Stomach (tissue), 9 donors: Measurements from ENCODE around the gene PXYLP1. TPM values are rescaled to one million over a fixed set of nuclear protein-coding genes. Genes with fewer than 3 reads are reported as not detected.

Experiments used
- DNase-seq, 2 donors: peaks; one replicate each; pipeline versions ENCODE4 v3.0.0 to v3.0.0-alpha.2; 2013 to 2019
- H3K27ac ChIP-seq, 5 donors: fragments of 200-600 bp in 4 of 5; sonication (generic) in 4 of 5; one replicate each; pipeline ENCODE4 v1.5.1; 2013 to 2019; ENCODE audit warnings: mild to moderate bottlenecking in 1 of 5, moderate library complexity in 1 of 5
- H3K27me3 ChIP-seq, 3 donors: fragments of 200-600 bp; sonication (generic); one replicate each; pipeline ENCODE4 v1.5.1; 2017 to 2019; ENCODE audit warnings: mixed run types in 1 of 3
- H3K36me3 ChIP-seq, 4 donors: fragments of 200-600 bp; sonication (generic); 1 replicate in 3 of 4; 2 replicates in 1 of 4; pipeline ENCODE4 v1.5.1; 2016 to 2019
- H3K4me1 ChIP-seq, 4 donors: fragments of 200-600 bp; sonication (generic); one replicate each; pipeline ENCODE4 v1.5.1; 2016 to 2019
- H3K4me3 ChIP-seq, 4 donors: fragments of 200-600 bp; sonication (generic) in 3 of 4; one replicate each; pipeline ENCODE4 v1.5.1; 2016 to 2019; ENCODE audit warnings: mild to moderate bottlenecking in 1 of 4
- H3K9me3 ChIP-seq, 4 donors: fragments of 200-600 bp; sonication (generic); one replicate each; pipeline ENCODE4 v1.5.1; 2016 to 2019
- EP300 ChIP-seq: sonication (generic); formaldehyde crosslinking; IDR thresholded peaks from one replicate; pipeline ENCODE4 v1.6.1; 2017; ENCODE audit warnings: antibody characterized with exemption
- POLR2A ChIP-seq, 4 donors: fragments of 450-650 bp; IDR thresholded peaks; one replicate each; pipeline ENCODE4 v1.6.1; 2016; ENCODE audit warnings: antibody characterized with exemption in 4 of 4, control low read depth in 2 of 4, mild to moderate bottlenecking in 1 of 4, moderate library complexity in 1 of 4
- POLR2AphosphoS5 ChIP-seq, 3 donors: sonication (generic); formaldehyde crosslinking; IDR thresholded peaks; one replicate each; pipeline ENCODE4 v1.6.1; 2016; ENCODE audit warnings: antibody characterized with exemption in 3 of 3
- WGBS, 5 donors: extraction: QIAGEN DNeasy Blood & Tissue Kit in 3 of 5; methylation state at CpG; one replicate each; pipeline versions ENCODE4 v1.1.5 to v1.1.7; 2013 to 2018; 5-methylcytosine and 5-hydroxymethylcytosine counted together
- intact Hi-C: fragments of 100-400 bp; cut with DNase I; formaldehyde crosslinking; loops from one replicate; pipeline ENCODE4 v1.15.1; 2023; ENCODE audit warnings: low total_unique reads
- polyA plus RNA-seq, 3 donors: library from polyadenylated mRNA; stranded (reverse); fragments of 200-250 nt; gene quantifications; one replicate each; pipeline ENCODE4 v1.2.3, GENCODE V29; 2013
- total RNA-seq, 5 donors: library from RNA; depleted of rRNA; stranded (reverse); fragments of >200 nt; gene quantifications; one replicate each; pipeline versions ENCODE4 v1.1.0 to v1.2.3, GENCODE V29; 2014 to 2016
- TF ChIP-seq, protein P1 (sequence below), 7 experiments: fragments of 450-650 bp in 4 of 7; fragments of 200-600 bp in 3 of 7; sonication (generic) in 3 of 7; IDR thresholded peaks; one replicate each; pipeline ENCODE4 v1.5.1; 2016 to 2019; ENCODE audit warnings: antibody characterized with exemption in 7 of 7, control low read depth in 2 of 7, mild to moderate bottlenecking in 1 of 7
- donor health status: healthy with polysubstance abuse.
- donor health status: Bipolar disorder and iron deficiency.
- donor health status: healthy.

The PXYLP1 gene
- total and polyA plus RNA-seq, 8 donors, result 0.58 to 24.8 (median 3.8) TPM

- intact Hi-C loops, result loop anchor here (10.0 kb wide), 2 partner anchors 151 to 261 kb away; no protein-coding TSS in a partner anchor
- 78 to 84% (median 83%) methylated on average over 13 of the region's 13 CpGs for WGBS, 5 donors
Measured at GRCh38 chr3:141303481-141304223, 72.0 kb downstream of the PXYLP1 start.

DNA sequence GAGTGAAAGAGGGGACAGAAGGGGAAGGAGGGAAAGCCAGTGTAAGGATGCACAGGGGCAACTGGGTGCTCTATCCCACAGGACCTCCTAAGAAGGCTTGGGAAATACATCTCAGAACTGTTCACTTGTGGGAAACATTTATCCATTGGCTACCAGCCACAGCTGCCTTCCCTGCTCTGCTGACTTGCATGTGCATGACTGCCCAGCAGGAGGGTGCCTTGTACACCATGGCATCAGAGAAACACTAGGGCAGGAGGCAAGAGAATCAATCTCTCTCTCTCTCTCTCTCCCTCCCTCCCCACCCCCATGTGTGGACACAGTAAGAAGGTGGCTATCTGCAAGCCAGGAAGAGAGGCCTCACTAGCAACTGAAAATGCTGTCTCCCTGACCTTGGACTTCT, 73.8 kb downstream of the PXYLP1 start:
- Histone ChIP-seq H3K9me3 (no peaks in the 10 kb centered on the region), H3K27me3 (no peaks in the 10 kb centered on the region), H3K4me1 (peaks cover 0 to 4% (median 0%) of the 10 kb centered on the region in 4 donors), H3K36me3 (no peaks in the 10 kb centered on the region), H3K27ac (no peak overlapping the region), H3K4me3 (no peak overlapping the region)
- TF ChIP-seq POLR2AphosphoS5 (IDR thresholded peaks at IDR 0.05) (no peak), POLR2A (IDR thresholded peaks at IDR 0.05) (no peak), EP300 (no peak)
- TF ChIP-seq, protein P1, sequence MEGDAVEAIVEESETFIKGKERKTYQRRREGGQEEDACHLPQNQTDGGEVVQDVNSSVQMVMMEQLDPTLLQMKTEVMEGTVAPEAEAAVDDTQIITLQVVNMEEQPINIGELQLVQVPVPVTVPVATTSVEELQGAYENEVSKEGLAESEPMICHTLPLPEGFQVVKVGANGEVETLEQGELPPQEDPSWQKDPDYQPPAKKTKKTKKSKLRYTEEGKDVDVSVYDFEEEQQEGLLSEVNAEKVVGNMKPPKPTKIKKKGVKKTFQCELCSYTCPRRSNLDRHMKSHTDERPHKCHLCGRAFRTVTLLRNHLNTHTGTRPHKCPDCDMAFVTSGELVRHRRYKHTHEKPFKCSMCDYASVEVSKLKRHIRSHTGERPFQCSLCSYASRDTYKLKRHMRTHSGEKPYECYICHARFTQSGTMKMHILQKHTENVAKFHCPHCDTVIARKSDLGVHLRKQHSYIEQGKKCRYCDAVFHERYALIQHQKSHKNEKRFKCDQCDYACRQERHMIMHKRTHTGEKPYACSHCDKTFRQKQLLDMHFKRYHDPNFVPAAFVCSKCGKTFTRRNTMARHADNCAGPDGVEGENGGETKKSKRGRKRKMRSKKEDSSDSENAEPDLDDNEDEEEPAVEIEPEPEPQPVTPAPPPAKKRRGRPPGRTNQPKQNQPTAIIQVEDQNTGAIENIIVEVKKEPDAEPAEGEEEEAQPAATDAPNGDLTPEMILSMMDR (IDR thresholded peaks at IDR 0.05), result no peak
- no peak for DNase-seq
- intact Hi-C loops, result loop anchor here (10.0 kb wide), 2 partner anchors 149 to 259 kb away; no protein-coding TSS in a partner anchor

More at GRCh38 chr3:141303481-141304223, 72.0 kb downstream of the PXYLP1 start:
- H3K4me1 ChIP-seq, result peaks cover 0 to 4% (median 0%) of the 10 kb centered on the region in 4 donors
- no peaks in the 10 kb centered on the region for H3K9me3 ChIP-seq
- H3K36me3 ChIP-seq, result no peaks in the 10 kb centered on the region
- H3K27me3 ChIP-seq, result no peaks in the 10 kb centered on the region
- no peak overlapping the region for H3K27ac ChIP-seq
- peak; percentile 35 to 93 for DNase-seq
- H3K4me3 ChIP-seq, result no peak overlapping the region
- TF ChIP-seq, protein P1 (IDR thresholded peaks at IDR 0.05), result peak in 5 of 7 experiments; percentile 64 to 95 (median 78)
- TF ChIP-seq POLR2AphosphoS5 (IDR thresholded peaks at IDR 0.05), result no peak

DNA sequence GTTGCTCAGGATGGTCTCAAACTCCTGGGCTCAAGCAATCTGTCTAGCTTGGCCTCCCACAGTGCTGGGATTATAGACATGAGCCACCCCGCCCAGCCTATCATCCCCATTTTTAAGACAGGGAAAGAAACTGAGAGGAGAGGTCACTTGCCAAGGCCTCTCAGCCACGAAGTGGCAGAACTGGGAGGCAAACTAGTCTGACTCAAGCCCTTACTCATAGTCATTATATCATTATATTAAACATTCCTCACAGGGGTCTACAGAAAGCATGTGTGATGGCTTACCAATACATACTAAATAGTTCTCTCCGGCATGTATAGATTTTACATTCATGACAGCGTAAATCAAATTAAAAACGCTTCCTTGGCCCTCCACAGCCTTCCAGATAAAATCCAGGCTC, 74.7 kb downstream of the PXYLP1 start:
- Histone ChIP-seq H3K4me1 (peaks cover 4 to 9% (median 6%) of the 10 kb centered on the region in 4 donors), H3K27me3 (no peaks in the 10 kb centered on the region), H3K36me3 (no peaks in the 10 kb centered on the region), H3K4me3 (no peak overlapping the region), H3K9me3 (no peaks in the 10 kb centered on the region), H3K27ac (no peak overlapping the region)
- TF ChIP-seq, protein P1 (IDR thresholded peaks at IDR 0.05), result no peak
- no peak for TF ChIP-seq POLR2AphosphoS5 (IDR thresholded peaks at IDR 0.05)
- TF ChIP-seq EP300, result no peak
- no peak for TF ChIP-seq POLR2A (IDR thresholded peaks at IDR 0.05)
- 78 to 87% (median 83%) methylated on average over 5 of the region's 5 CpGs for WGBS, 5 donors
- DNase-seq, result no peak
- intact Hi-C loops, result loop anchor here (10.0 kb wide), 2 partner anchors 149 to 259 kb away; no protein-coding TSS in a partner anchor

DNA sequence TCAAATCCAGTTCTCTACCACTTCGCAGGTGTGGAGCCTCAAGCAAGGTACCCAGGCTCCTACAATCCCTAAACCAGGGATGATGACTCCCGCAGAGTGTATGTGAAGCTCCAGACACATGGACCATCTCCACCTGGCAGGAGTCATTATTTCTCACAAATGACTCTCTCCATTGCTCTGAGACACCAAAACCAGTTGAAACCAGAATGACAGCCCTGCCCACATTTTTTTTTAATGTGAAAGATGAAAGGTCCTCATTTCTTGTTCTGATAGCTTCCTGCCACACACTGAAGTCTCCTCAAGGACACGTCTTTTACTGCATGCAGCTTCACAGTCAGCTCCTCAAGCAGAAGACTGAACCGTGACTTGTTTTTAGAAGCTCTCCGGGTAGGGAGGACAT, 75.3 kb downstream of the PXYLP1 start:
- Histone ChIP-seq H3K9me3 (no peaks in the 10 kb centered on the region), H3K4me3 (no peak overlapping the region), H3K4me1 (peaks cover 4 to 11% (median 8%) of the 10 kb centered on the region in 4 donors), H3K36me3 (no peaks in the 10 kb centered on the region), H3K27me3 (no peaks in the 10 kb centered on the region), H3K27ac (no peak overlapping the region)
- 72 to 81% (median 80%) methylated on average over 5 of the region's 5 CpGs for WGBS, 5 donors
- TF ChIP-seq POLR2AphosphoS5 (IDR thresholded peaks at IDR 0.05) (no peak), EP300 (no peak), POLR2A (IDR thresholded peaks at IDR 0.05) (no peak)
- TF ChIP-seq, protein P1 (IDR thresholded peaks at IDR 0.05), result no peak
- intact Hi-C loops, result loop anchor here (10.0 kb wide), 2 partner anchors 148 to 258 kb away; no protein-coding TSS in a partner anchor
- no peak for DNase-seq
